Adrenal gland (tissue), 5 donors: Measurements from ENCODE around the gene UBE2N.

Source experiments
- POLR2A ChIP-seq, 2 donors: fragments of 450-650 bp; IDR thresholded peaks; one replicate each; pipeline ENCODE4 v1.6.1; 2017; ENCODE audit warnings: antibody characterized with exemption in 2 of 2, mild to moderate bottlenecking in 2 of 2, moderate library complexity in 1 of 2
- TF ChIP-seq, protein P1 (sequence below), 6 experiments: fragments of 450-650 bp in 4 of 6; fragments of 200-600 bp in 2 of 6; sonication (generic) in 1 of 6; IDR thresholded peaks; 1 replicate in 5 of 6; 2 replicates in 1 of 6; pipeline versions ENCODE4 v1.5.1 to v1.8.0; 2016 to 2021; ENCODE audit warnings: antibody characterized with exemption in 6 of 6, mild to moderate bottlenecking in 2 of 6, moderate library complexity in 1 of 6
- donor health status: DM: no; HTN: no; CAD: no.

DNA sequence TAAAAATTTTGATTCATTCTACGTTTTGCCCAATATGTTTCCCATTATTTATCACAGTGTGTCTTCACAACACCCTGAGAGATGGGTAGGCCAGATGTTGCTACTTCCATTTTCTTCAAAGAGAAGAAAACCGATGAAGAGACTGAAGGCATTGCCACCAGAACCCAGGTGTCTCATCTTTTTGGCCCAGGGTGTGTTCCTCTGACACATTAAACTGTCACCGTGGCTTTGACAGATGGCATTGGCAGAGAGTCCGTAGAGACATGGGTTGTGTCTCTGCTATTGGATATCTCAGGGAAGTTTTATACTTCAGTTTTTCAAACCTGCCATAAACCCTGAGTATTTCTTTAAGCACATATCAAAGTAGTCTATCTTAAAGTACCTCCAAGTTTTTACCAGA, 75.3 kb downstream of the UBE2N start:
- no peak for TF ChIP-seq POLR2A (IDR thresholded peaks at IDR 0.05)
- TF ChIP-seq, protein P1, sequence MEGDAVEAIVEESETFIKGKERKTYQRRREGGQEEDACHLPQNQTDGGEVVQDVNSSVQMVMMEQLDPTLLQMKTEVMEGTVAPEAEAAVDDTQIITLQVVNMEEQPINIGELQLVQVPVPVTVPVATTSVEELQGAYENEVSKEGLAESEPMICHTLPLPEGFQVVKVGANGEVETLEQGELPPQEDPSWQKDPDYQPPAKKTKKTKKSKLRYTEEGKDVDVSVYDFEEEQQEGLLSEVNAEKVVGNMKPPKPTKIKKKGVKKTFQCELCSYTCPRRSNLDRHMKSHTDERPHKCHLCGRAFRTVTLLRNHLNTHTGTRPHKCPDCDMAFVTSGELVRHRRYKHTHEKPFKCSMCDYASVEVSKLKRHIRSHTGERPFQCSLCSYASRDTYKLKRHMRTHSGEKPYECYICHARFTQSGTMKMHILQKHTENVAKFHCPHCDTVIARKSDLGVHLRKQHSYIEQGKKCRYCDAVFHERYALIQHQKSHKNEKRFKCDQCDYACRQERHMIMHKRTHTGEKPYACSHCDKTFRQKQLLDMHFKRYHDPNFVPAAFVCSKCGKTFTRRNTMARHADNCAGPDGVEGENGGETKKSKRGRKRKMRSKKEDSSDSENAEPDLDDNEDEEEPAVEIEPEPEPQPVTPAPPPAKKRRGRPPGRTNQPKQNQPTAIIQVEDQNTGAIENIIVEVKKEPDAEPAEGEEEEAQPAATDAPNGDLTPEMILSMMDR (IDR thresholded peaks at IDR 0.05) = no peak
